HepG2 (cell line): ENCODE data around the gene SAMD14. TPM values are rescaled to one million over a fixed set of nuclear protein-coding genes. Genes with fewer than 3 reads are reported as not detected.

Experiments used
- AKAP8 ChIP-seq: sonication (generic); formaldehyde crosslinking; IDR thresholded peaks from 2 replicates; pipeline ENCODE4 v1.5.1; 2020; ENCODE audit warnings: mild to moderate bottlenecking, missing genetic modification reagents
- BORCS8-MEF2B ChIP-seq: sonication (generic); formaldehyde crosslinking; IDR thresholded peaks from 2 replicates; pipeline ENCODE4 v1.8.0; 2022; ENCODE audit warnings: mild to moderate bottlenecking, missing genetic modification reagents
- CBX2 ChIP-seq, 2 experiments: fragments of 200-600 bp in 1 of 2; sonication (generic); formaldehyde crosslinking in 1 of 2; IDR thresholded peaks; 2 replicates each; pipeline versions ENCODE4 v1.7.0 to v1.8.1; 2018 to 2022; ENCODE audit warnings: low read depth in 2 of 2, low read length in 1 of 2, mild to moderate bottlenecking in 1 of 2, missing genetic modification reagents in 1 of 2
- DNMT3B ChIP-seq: conservative IDR thresholded peaks from 2 replicates; pipeline ENCODE4 v1.6.1; 2016; ENCODE audit warnings: missing biosample characterization, control low read depth
- GFI1 ChIP-seq: sonication (generic); formaldehyde crosslinking; IDR thresholded peaks from 2 replicates; pipeline ENCODE4 v1.5.0; 2020; ENCODE audit warnings: missing genetic modification reagents, mild to moderate bottlenecking, borderline replicate concordance
- HNF4A ChIP-seq: sonication (generic); formaldehyde crosslinking; IDR thresholded peaks from 2 replicates; pipeline ENCODE4 v1.4.0; 2020; ENCODE audit warnings: missing genetic modification reagents
- HNRNPUL1 ChIP-seq: fragments of 200-400 bp; formaldehyde crosslinking; IDR thresholded peaks from 2 replicates; pipeline ENCODE4 v1.6.1; 2017; ENCODE audit warnings: low read depth, mild to moderate bottlenecking, low read length, moderate library complexity
- KDM3A ChIP-seq: IDR thresholded peaks from 2 replicates; pipeline ENCODE4 v1.6.1; 2018; ENCODE audit warnings: low read depth, missing compliant biosample characterization
- NR2F2 ChIP-seq: IDR thresholded peaks from 2 replicates; pipeline ENCODE4 v1.6.1; 2012; ENCODE audit warnings: low read depth, inconsistent platforms, borderline replicate concordance
- NR2F6 ChIP-seq, 2 experiments: IDR thresholded peaks; 2 replicates each; pipeline ENCODE4 v1.6.1; 2016; ENCODE audit warnings: antibody characterized with exemption in 1 of 2, mild to moderate bottlenecking in 1 of 2
- PAWR ChIP-seq: sonication (generic); formaldehyde crosslinking; IDR thresholded peaks from 2 replicates; pipeline ENCODE4 v1.4.0; 2020; ENCODE audit warnings: missing genetic modification reagents, mild to moderate bottlenecking, borderline replicate concordance
- RAD21 ChIP-seq: fragments of 450-650 bp; formaldehyde crosslinking; IDR thresholded peaks from 2 replicates; pipeline ENCODE4 v1.5.0; 2020; ENCODE audit warnings: mild to moderate bottlenecking
- RFX3 ChIP-seq: IDR thresholded peaks from 2 replicates; pipeline ENCODE4 v1.6.1; 2016; ENCODE audit warnings: missing biosample characterization, missing genetic modification reagents
- ZNF337 ChIP-seq: sonication (generic); formaldehyde crosslinking; IDR thresholded peaks from 2 replicates; pipeline ENCODE4 v1.5.1; 2020; ENCODE audit warnings: missing genetic modification reagents, low read depth, mild to moderate bottlenecking, borderline replicate concordance
- ZNF33B ChIP-seq: sonication (generic); formaldehyde crosslinking; IDR thresholded peaks from 2 replicates; pipeline ENCODE4 v1.5.1; 2020; ENCODE audit warnings: mild to moderate bottlenecking, missing genetic modification reagents
- polyA plus RNA-seq, 8 experiments: library from polyadenylated mRNA; depleted of rRNA in 3 of 8; stranded (reverse) in 7 of 8; unstranded in 1 of 8; fragments of >200 nt; fragmentation: Illumina TruSeq in 4 of 8; extraction: Trizol in 4 of 8; gene quantifications; 2 replicates each; pipeline versions ENCODE4 v1.2.1 to v1.2.3, GENCODE V29; 2011 to 2016; ENCODE audit warnings: low read depth in 4 of 8, missing spikeins in 1 of 8, mixed read lengths in 1 of 8; ENCODE audit not compliant: insufficient read depth in 1 of 8
- total RNA-seq, 5 experiments: library from RNA; depleted of rRNA; stranded (reverse); fragments of >200 nt; fragmentation: Illumina TruSeq; extraction: Trizol; gene quantifications; 2 replicates each; pipeline ENCODE4 v1.2.3, GENCODE V29; 2016; ENCODE audit warnings: low read depth in 1 of 5
- TF ChIP-seq, protein P1 (sequence below): sonication (generic); formaldehyde crosslinking; IDR thresholded peaks from 2 replicates; pipeline ENCODE4 v1.4.0; 2020; ENCODE audit warnings: mild to moderate bottlenecking, missing genetic modification reagents
- TF ChIP-seq, protein P2 (sequence below): sonication (generic); formaldehyde crosslinking; IDR thresholded peaks from 2 replicates; pipeline ENCODE4 v1.8.1; 2023; ENCODE audit warnings: mild to moderate bottlenecking, missing genetic modification reagents
- TF ChIP-seq, protein P3 (sequence below): sonication (generic); formaldehyde crosslinking; IDR thresholded peaks from 2 replicates; pipeline ENCODE4 v1.4.0; 2020; ENCODE audit warnings: missing genetic modification reagents, low read depth, mild to moderate bottlenecking, borderline replicate concordance
- TF ChIP-seq, protein P4 (sequence below): IDR thresholded peaks from 2 replicates; pipeline ENCODE4 v1.6.1; 2016; ENCODE audit warnings: mild to moderate bottlenecking, missing biosample characterization, missing genetic modification reagents
- TF ChIP-seq, protein P5 (sequence below): sonication (generic); formaldehyde crosslinking; IDR thresholded peaks from 2 replicates; pipeline ENCODE4 v1.4.0; 2020; ENCODE audit warnings: missing genetic modification reagents, borderline replicate concordance
- TF ChIP-seq, protein P6 (sequence below): sonication (generic); formaldehyde crosslinking; IDR thresholded peaks from 2 replicates; pipeline ENCODE4 v1.4.0; 2020; ENCODE audit warnings: missing genetic modification reagents
- TF ChIP-seq, protein P7 (sequence below): IDR thresholded peaks from 2 replicates; pipeline ENCODE4 v1.6.1; 2016; ENCODE audit warnings: missing compliant biosample characterization, missing genetic modification reagents, borderline replicate concordance

SAMD14 gene
- total and polyA plus RNA-seq, 2 of the 13 experiments (the other 11 are each of a cell fraction or from before 2014, with no cell fraction given), result 0.07 to 0.22 TPM

DNA sequence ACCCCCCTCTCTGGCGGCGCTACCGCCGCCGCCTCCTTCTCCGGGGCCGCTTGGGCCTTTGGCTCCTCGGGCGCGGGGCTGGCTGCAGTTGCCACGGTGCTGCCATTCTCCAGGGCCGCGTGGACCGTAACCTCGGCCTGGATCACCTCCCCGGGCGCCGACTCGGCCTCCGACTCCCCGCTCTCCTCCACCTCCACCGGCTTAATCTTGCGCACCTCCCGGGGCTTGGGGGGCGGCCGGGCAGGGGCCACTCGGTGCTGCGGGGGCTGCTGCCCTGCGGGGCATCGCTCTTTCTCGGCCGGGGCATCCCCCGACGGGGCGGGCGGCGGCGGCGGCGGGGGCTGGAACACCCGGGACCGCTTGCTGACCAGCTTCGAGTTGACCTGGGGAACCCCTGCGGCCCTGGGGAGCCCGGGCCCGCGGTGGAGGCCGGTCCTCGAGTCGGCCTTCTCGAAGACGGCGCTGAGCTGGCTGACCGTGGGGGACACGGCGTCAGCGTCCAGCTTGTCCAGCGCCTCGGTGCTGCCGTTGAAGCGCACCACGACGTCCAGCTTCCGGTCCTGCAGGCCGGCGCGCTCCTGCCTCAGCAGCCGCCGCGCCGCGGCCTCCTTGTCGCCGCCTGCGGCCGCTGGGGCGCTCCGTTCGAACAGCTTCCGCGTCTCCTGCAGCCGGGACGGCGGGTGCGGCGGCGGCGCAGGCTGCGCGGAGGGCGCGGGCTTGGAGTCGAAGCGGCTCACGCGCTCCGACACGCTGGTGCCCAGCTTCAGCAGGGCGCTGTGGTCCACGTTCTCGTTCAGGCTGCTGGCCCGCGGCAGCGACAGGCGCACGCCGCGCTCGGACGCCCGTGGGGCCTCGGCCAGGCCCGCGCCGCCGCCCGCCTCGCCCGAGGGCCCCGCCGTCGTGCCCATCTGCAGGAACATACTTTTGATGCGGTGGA is 19.7 kb upstream of the SAMD14 start (continued):
- peak; percentile 75 for TF ChIP-seq RAD21 (CRISPR knock-in tag)
- TF ChIP-seq DNMT3B (CRISPR knock-in tag), result no peak
- TF ChIP-seq, protein P1, sequence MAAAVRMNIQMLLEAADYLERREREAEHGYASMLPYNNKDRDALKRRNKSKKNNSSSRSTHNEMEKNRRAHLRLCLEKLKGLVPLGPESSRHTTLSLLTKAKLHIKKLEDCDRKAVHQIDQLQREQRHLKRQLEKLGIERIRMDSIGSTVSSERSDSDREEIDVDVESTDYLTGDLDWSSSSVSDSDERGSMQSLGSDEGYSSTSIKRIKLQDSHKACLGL (CRISPR knock-in tag), result peak; percentile 72
- TF ChIP-seq, protein P2, sequence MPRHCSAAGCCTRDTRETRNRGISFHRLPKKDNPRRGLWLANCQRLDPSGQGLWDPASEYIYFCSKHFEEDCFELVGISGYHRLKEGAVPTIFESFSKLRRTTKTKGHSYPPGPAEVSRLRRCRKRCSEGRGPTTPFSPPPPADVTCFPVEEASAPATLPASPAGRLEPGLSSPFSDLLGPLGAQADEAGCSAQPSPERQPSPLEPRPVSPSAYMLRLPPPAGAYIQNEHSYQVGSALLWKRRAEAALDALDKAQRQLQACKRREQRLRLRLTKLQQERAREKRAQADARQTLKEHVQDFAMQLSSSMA (CRISPR knock-in tag), result no peak
- peak; percentile 24; the same call in 1 of the 2 replicates for TF ChIP-seq ZNF33B (CRISPR knock-in tag)
- TF ChIP-seq BORCS8-MEF2B (CRISPR knock-in tag), result peak; percentile 29; the same call in 1 of the 2 replicates
- no peak for TF ChIP-seq RFX3
- TF ChIP-seq HNF4A (CRISPR knock-in tag), result no peak
- TF ChIP-seq AKAP8 (CRISPR knock-in tag), result no peak; the same call in 1 of the 2 replicates
- TF ChIP-seq, protein P3, sequence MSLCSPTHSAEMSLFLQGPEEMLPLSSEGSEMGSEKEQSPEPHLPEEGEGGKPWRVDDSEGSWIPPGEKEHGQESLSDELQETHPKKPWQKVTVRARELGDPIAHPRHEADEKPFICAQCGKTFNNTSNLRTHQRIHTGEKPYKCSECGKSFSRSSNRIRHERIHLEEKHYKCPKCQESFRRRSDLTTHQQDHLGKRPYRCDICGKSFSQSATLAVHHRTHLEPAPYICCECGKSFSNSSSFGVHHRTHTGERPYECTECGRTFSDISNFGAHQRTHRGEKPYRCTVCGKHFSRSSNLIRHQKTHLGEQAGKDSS (CRISPR knock-in tag), result peak; percentile 73
- no peak for TF ChIP-seq NR2F6 (IDR thresholded peaks at IDR 0.05)
- no peak for TF ChIP-seq NR2F6 (CRISPR knock-in tag; IDR thresholded peaks at IDR 0.05)
- TF ChIP-seq, protein P4, sequence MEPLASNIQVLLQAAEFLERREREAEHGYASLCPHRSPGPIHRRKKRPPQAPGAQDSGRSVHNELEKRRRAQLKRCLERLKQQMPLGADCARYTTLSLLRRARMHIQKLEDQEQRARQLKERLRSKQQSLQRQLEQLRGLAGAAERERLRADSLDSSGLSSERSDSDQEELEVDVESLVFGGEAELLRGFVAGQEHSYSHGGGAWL (CRISPR knock-in tag), result peak; percentile 18; the same call in 1 of the 2 replicates
- TF ChIP-seq KDM3A (CRISPR knock-in tag), result no peak
- TF ChIP-seq, protein P5, sequence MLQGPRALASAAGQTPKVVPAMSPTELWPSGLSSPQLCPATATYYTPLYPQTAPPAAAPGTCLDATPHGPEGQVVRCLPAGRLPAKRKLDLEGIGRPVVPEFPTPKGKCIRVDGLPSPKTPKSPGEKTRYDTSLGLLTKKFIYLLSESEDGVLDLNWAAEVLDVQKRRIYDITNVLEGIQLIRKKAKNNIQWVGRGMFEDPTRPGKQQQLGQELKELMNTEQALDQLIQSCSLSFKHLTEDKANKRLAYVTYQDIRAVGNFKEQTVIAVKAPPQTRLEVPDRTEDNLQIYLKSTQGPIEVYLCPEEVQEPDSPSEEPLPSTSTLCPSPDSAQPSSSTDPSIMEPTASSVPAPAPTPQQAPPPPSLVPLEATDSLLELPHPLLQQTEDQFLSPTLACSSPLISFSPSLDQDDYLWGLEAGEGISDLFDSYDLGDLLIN (CRISPR knock-in tag), result no peak
- TF ChIP-seq NR2F2, result no peak
- TF ChIP-seq ZNF337 (CRISPR knock-in tag), result no peak
- TF ChIP-seq, protein P6, sequence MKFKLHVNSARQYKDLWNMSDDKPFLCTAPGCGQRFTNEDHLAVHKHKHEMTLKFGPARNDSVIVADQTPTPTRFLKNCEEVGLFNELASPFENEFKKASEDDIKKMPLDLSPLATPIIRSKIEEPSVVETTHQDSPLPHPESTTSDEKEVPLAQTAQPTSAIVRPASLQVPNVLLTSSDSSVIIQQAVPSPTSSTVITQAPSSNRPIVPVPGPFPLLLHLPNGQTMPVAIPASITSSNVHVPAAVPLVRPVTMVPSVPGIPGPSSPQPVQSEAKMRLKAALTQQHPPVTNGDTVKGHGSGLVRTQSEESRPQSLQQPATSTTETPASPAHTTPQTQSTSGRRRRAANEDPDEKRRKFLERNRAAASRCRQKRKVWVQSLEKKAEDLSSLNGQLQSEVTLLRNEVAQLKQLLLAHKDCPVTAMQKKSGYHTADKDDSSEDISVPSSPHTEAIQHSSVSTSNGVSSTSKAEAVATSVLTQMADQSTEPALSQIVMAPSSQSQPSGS, result 0 out of 2 replicates have a peak, but pooled peaks have one; percentile 27
- TF ChIP-seq PAWR, result no peak
- TF ChIP-seq CBX2 (IDR thresholded peaks at IDR 0.05; ENCODE audit: low read depth, low read length), result no peak
- TF ChIP-seq CBX2 (CRISPR knock-in tag; IDR thresholded peaks at IDR 0.05; ENCODE audit: low read depth), result peak; percentile 82; the same call in 1 of the 2 replicates
- TF ChIP-seq, protein P7, sequence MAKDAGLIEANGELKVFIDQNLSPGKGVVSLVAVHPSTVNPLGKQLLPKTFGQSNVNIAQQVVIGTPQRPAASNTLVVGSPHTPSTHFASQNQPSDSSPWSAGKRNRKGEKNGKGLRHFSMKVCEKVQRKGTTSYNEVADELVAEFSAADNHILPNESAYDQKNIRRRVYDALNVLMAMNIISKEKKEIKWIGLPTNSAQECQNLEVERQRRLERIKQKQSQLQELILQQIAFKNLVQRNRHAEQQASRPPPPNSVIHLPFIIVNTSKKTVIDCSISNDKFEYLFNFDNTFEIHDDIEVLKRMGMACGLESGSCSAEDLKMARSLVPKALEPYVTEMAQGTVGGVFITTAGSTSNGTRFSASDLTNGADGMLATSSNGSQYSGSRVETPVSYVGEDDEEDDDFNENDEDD, result peak; percentile 86; the same call in 1 of the 2 replicates
- no peak for TF ChIP-seq GFI1 (CRISPR knock-in tag)
- TF ChIP-seq HNRNPUL1, result no peak
